ENCODE results near the gene TBC1D16.

GRCh38 chr17:79953335-79953734 is 82.3 kb downstream of the TBC1D16 start:
- no peak for TF ChIP-seq CTCF (IDR thresholded peaks at IDR 0.05)
- no peak for TF ChIP-seq POLR2A (IDR thresholded peaks at IDR 0.05)

Data from esophagus squamous epithelium (tissue), 4 donors.